OCI-LY3 (cell line): Measurements from ENCODE around the gene COG1.

Experiments used
- EZH2phosphoT487 ChIP-seq: fragments of 200-600 bp; shearing (Covaris generic); IDR thresholded peaks from 2 replicates; pipeline ENCODE4 v1.6.1; 2018; ENCODE audit warnings: antibody characterized with exemption, mixed run types, low read depth
- TF ChIP-seq, protein P1 (sequence below): fragments of 200-600, 300-600 bp; sonication (generic); IDR thresholded peaks from 2 replicates; pipeline ENCODE4 v1.5.1; 2014; ENCODE audit warnings: antibody characterized with exemption, low read length, low read depth

- TF ChIP-seq, protein P1, sequence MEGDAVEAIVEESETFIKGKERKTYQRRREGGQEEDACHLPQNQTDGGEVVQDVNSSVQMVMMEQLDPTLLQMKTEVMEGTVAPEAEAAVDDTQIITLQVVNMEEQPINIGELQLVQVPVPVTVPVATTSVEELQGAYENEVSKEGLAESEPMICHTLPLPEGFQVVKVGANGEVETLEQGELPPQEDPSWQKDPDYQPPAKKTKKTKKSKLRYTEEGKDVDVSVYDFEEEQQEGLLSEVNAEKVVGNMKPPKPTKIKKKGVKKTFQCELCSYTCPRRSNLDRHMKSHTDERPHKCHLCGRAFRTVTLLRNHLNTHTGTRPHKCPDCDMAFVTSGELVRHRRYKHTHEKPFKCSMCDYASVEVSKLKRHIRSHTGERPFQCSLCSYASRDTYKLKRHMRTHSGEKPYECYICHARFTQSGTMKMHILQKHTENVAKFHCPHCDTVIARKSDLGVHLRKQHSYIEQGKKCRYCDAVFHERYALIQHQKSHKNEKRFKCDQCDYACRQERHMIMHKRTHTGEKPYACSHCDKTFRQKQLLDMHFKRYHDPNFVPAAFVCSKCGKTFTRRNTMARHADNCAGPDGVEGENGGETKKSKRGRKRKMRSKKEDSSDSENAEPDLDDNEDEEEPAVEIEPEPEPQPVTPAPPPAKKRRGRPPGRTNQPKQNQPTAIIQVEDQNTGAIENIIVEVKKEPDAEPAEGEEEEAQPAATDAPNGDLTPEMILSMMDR, result no peak
- TF ChIP-seq EZH2phosphoT487, result no peak
Observed at GRCh38 chr17:73148540-73149334, 44.1 kb upstream of the COG1 start.
